Calu3 (cell line): ENCODE measurements around the gene DHX16. TPM values are rescaled to one million over a fixed set of nuclear protein-coding genes. Genes with fewer than 3 reads are reported as not detected.
"Not testable (repeated sequence)": the region's sequence is repeated elsewhere in the genome, so short reads cannot be mapped to it uniquely, and the experiment has no call there.

Experiments
- BruUV-seq: library from RNA; stranded (reverse); fragments of 400-500 nt; replicated peaks from 2 replicates; lab custom pipeline; 2021; lab: Mats Ljungman, UMichigan
- CTCF ChIA-PET: fragments of 300-600 bp; sonication (Branson Sonifier 250); formaldehyde crosslinking; loops from one replicate; lab custom pipeline; 2022; ENCODE audit warnings: antibody characterized with exemption; lab: Charles Lee
- DNase-seq: peaks from one replicate; pipeline ENCODE4 v3.0.0; 2022
- H3K27ac Mint-ChIP-seq: one replicate; pipeline ENCODE4 v1.8.0; 2022; ENCODE audit warnings: mixed read lengths; ENCODE audit not compliant: unreplicated experiment
- H3K27me3 Mint-ChIP-seq: one replicate; pipeline ENCODE4 v1.8.0; 2022; ENCODE audit warnings: mixed read lengths; ENCODE audit not compliant: unreplicated experiment
- H3K36me3 Mint-ChIP-seq: one replicate; pipeline ENCODE4 v1.8.0; 2022; ENCODE audit warnings: mild to moderate bottlenecking, moderate library complexity, mixed read lengths; ENCODE audit not compliant: insufficient read depth, unreplicated experiment
- H3K4me1 Mint-ChIP-seq: one replicate; pipeline ENCODE4 v1.8.0; 2022; ENCODE audit warnings: mild to moderate bottlenecking, low read depth, mixed read lengths; ENCODE audit not compliant: unreplicated experiment
- H3K4me3 Mint-ChIP-seq: one replicate; pipeline ENCODE4 v1.8.0; 2022; ENCODE audit warnings: mild to moderate bottlenecking, low read depth, moderate library complexity, mixed read lengths; ENCODE audit not compliant: unreplicated experiment
- H3K9me3 Mint-ChIP-seq: one replicate; pipeline ENCODE4 v1.8.0; 2022; ENCODE audit warnings: low read depth, mixed read lengths; ENCODE audit not compliant: unreplicated experiment
- intact Hi-C: fragments of 100-400 bp; cut with micrococcal nuclease; formaldehyde crosslinking; loops from one replicate; pipeline ENCODE4 v1.10.0; 2022; ENCODE audit not compliant: unreplicated experiment
- total RNA-seq: library from RNA; stranded (reverse); gene quantifications from 2 replicates; pipeline ENCODE4 v1.2.3, GENCODE V29; 2022
- TF ChIP-seq, protein P1 (sequence below): fragments of 200-600 bp; IDR thresholded peaks from one replicate; pipeline ENCODE4 v1.8.0; 2022; ENCODE audit warnings: antibody characterized with exemption; ENCODE audit not compliant: unreplicated experiment

DHX16 gene
- total RNA-seq, 1 experiment from 2014 or later: 55.6 TPM

GRCh38 chr6:30719791-30720737 is 47.3 kb upstream of the DHX16 start, which contains the start of gene TUBB:
Gene TUBB, plus strand, starts transcription at chr6:30720352. Its CDS starts 155 bp downstream, at chr6:30720507.
- Mint-ChIP-seq H3K36me3 (peaks cover 84% of the 10 kb centered on the region), H3K4me3 (peak within 1 kb of the TSS; percentile 92), H3K9me3 (peaks cover 3% of the 10 kb centered on the region), H3K27me3 (no peaks in the 10 kb centered on the region), H3K27ac (peak within 1 kb of the TSS; percentile 86), H3K4me1 (peaks cover 59% of the 10 kb centered on the region)
- CTCF ChIA-PET: interaction anchor here (1.2 to 5.0 kb wide), 4 partner anchors 11 to 41 kb away, joined by 4 to 72 read pairs (median 9); no protein-coding TSS in a partner anchor
- TF ChIP-seq, protein P1, sequence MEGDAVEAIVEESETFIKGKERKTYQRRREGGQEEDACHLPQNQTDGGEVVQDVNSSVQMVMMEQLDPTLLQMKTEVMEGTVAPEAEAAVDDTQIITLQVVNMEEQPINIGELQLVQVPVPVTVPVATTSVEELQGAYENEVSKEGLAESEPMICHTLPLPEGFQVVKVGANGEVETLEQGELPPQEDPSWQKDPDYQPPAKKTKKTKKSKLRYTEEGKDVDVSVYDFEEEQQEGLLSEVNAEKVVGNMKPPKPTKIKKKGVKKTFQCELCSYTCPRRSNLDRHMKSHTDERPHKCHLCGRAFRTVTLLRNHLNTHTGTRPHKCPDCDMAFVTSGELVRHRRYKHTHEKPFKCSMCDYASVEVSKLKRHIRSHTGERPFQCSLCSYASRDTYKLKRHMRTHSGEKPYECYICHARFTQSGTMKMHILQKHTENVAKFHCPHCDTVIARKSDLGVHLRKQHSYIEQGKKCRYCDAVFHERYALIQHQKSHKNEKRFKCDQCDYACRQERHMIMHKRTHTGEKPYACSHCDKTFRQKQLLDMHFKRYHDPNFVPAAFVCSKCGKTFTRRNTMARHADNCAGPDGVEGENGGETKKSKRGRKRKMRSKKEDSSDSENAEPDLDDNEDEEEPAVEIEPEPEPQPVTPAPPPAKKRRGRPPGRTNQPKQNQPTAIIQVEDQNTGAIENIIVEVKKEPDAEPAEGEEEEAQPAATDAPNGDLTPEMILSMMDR: no peak
- intact Hi-C loops: loop anchor here (5.0 to 10.0 kb wide), 3 partner anchors 103 to 235 kb away; partner anchors contain the start of genes HLA-E, MRPS18B and PPP1R10
- BruUV-seq: TSS peak; percentile 61
- peak; percentile 98 for DNase-seq

DNA sequence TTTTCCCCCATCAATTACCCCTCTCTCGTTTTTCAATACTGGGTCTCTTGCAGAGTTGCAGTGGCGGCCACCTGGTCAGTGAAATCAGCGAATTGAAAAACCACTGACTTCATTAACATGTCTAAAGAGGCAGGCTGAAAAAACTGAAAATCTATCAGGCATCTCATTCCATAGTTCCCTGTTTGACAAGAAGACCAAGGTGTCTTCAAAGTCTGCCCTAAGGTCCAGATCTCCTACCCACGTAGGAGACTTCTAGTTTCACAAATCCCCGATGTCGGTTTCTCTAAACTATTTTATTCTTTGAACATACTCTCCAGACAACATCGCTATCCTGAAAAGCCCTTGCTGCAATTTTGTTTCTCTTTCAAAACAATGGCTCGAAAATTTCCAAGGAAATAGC is 46.5 kb upstream of the DHX16 start:
- TF ChIP-seq, protein P1: no peak
- CTCF ChIA-PET: interaction anchor here (0.7 to 3.3 kb wide), 4 partner anchors 12 to 300 kb away, joined by 4 to 14 read pairs (median 4); no protein-coding TSS in a partner anchor
- Mint-ChIP-seq H3K9me3 (peaks cover 3% of the 10 kb centered on the region), H3K36me3 (peaks cover 84% of the 10 kb centered on the region), H3K4me3 (peak overlapping the region; percentile 92), H3K4me1 (peaks cover 52% of the 10 kb centered on the region), H3K27ac (peak overlapping the region; percentile 86), H3K27me3 (no peaks in the 10 kb centered on the region)
- no TSS peak for BruUV-seq
- intact Hi-C loops: no loop called here
- DNase-seq: no peak

- BruUV-seq, H3K9me3 Mint-ChIP-seq, DNase-seq, H3K27me3 Mint-ChIP-seq: not testable (repeated sequence)
- intact Hi-C loops: loop anchor here (1.0 kb wide), 1 partner anchor 27 kb away; no protein-coding TSS in a partner anchor
- Mint-ChIP-seq H3K4me3 (peak overlapping the region; percentile 95), H3K36me3 (peaks cover 76% of the 10 kb centered on the region), H3K4me1 (peaks cover 39% of the 10 kb centered on the region), H3K27ac (peak overlapping the region; percentile 95)
- CTCF ChIA-PET: interaction anchor here (0.8 to 1.2 kb wide), 6 partner anchors 9 to 39 kb away, joined by 3 to 14 read pairs (median 5); partner anchors contain the start of gene NRM
Observed at GRCh38 chr6:30717845-30718720, 45.3 kb upstream of the DHX16 start.

GRCh38 chr6:30717129-30717844 is 44.5 kb upstream of the DHX16 start, which contains the start of gene MDC1:
Gene MDC1, minus strand, starts transcription at chr6:30717281. Its CDS starts 2,106 bp downstream, at chr6:30715175.
- peaks cover 73% of the 10 kb centered on the region for H3K36me3 Mint-ChIP-seq
- TF ChIP-seq, protein P1: no peak
- peaks cover 38% of the 10 kb centered on the region for H3K4me1 Mint-ChIP-seq
- peak within 1 kb of the TSS; percentile 95 for H3K4me3 Mint-ChIP-seq
- H3K9me3 Mint-ChIP-seq: peaks cover 3% of the 10 kb centered on the region
- intact Hi-C loops: no loop called here
- peak; percentile 99 for DNase-seq
- H3K27me3 Mint-ChIP-seq: no peaks in the 10 kb centered on the region
- CTCF ChIA-PET: interaction anchor here (0.6 to 1.5 kb wide), 11 partner anchors 8 to 235 kb away, joined by 3 to 14 read pairs (median 5); partner anchors contain the start of genes DHX16 and NRM
- BruUV-seq: no TSS peak
- peak within 1 kb of the TSS; percentile 95 for H3K27ac Mint-ChIP-seq
